Heart left ventricle (tissue), 16 donors: ENCODE data around the gene ATF6B. TPM values are rescaled to one million over a fixed set of nuclear protein-coding genes. Genes with fewer than 3 reads are reported as not detected.

Experiments
- ATAC-seq, 4 donors: fragments of 200-7000 bp; cut with Tn5 transposase; one replicate each; pipeline ENCODE4 v1.9.1; 2020 to 2022; ENCODE audit warnings: moderate library complexity in 4 of 4, mild to moderate bottlenecking in 3 of 4, moderate number of reproducible peaks in 1 of 4
- DNase-seq, 5 donors: peaks; one replicate each; pipeline ENCODE4 v3.0.0-alpha.2; 2020
- H3K27ac ChIP-seq, 12 donors: fragments of 200-600 bp; sonication (generic) in 4 of 12; one replicate each; pipeline versions ENCODE4 v1.5.0 to v1.8.0; 2016 to 2022; ENCODE audit warnings: mild to moderate bottlenecking in 2 of 12
- H3K27me3 ChIP-seq, 9 donors: fragments of 200-600 bp; sonication (generic) in 2 of 9; one replicate each; pipeline versions ENCODE4 v1.5.1 to v1.8.0; 2016 to 2022; ENCODE audit warnings: mild to moderate bottlenecking in 3 of 9
- H3K36me3 ChIP-seq, 9 donors: fragments of 200-600 bp; sonication (generic) in 2 of 9; one replicate each; pipeline versions ENCODE4 v1.5.0 to v1.8.0; 2018 to 2022; ENCODE audit warnings: mild to moderate bottlenecking in 2 of 9
- H3K4me1 ChIP-seq, 12 donors: fragments of 200-600 bp; sonication (generic) in 4 of 12; one replicate each; pipeline versions ENCODE4 v1.5.0 to v1.8.0; 2016 to 2022; ENCODE audit warnings: mild to moderate bottlenecking in 3 of 12
- H3K4me3 ChIP-seq, 12 donors: fragments of 200-600 bp; sonication (generic) in 4 of 12; one replicate each; pipeline versions ENCODE4 v1.5.0 to v1.8.0; 2017 to 2022; ENCODE audit warnings: mild to moderate bottlenecking in 9 of 12, moderate library complexity in 4 of 12
- H3K9me3 ChIP-seq, 12 donors: fragments of 200-600 bp; sonication (generic) in 4 of 12; one replicate each; pipeline versions ENCODE4 v1.5.0 to v1.8.0; 2016 to 2022; ENCODE audit warnings: mild to moderate bottlenecking in 1 of 12
- CTCF ChIP-seq, 12 donors: fragments of 200-600 bp; sonication (generic) in 4 of 12; IDR thresholded peaks; one replicate each; pipeline versions ENCODE4 v1.5.0 to v1.8.0; 2018 to 2022; ENCODE audit warnings: antibody characterized with exemption in 12 of 12, mild to moderate bottlenecking in 5 of 12
- POLR2A ChIP-seq, 2 donors: fragments of 450-650 bp; IDR thresholded peaks; one replicate each; pipeline ENCODE4 v1.6.1; 2017; ENCODE audit warnings: antibody characterized with exemption in 2 of 2, mild to moderate bottlenecking in 2 of 2, moderate library complexity in 2 of 2
- WGBS, 4 donors: extraction: QIAGEN DNeasy Blood & Tissue Kit in 2 of 4; methylation state at CpG; one replicate each; pipeline versions ENCODE4 v1.1.5 to v1.1.7; 2013 to 2018; 5-methylcytosine and 5-hydroxymethylcytosine counted together
- intact Hi-C, 10 donors: fragments of 100-400 bp; cut with DNase I; formaldehyde crosslinking; loops; one replicate each; pipeline versions ENCODE4 v1.11.1 to v1.14.2; 2022
- polyA plus RNA-seq, 2 donors: library from polyadenylated mRNA; stranded (reverse); fragments of 200-250 nt; gene quantifications; one replicate each; pipeline ENCODE4 v1.2.3, GENCODE V29; 2013
- total RNA-seq, 9 donors: library from RNA; depleted of rRNA in 2 of 9; stranded (reverse); fragments of >200 nt in 2 of 9; fragmentation: NEBNext Ultra II Directional in 3 of 9; extraction: Animal tissue kit (Norgen Biotek cat#: 25700) in 3 of 9; gene quantifications; one replicate each; pipeline versions ENCODE4 v1.1.0 to v1.2.4, GENCODE V29; 2016 to 2023
- donor health status: ischemic (EF 13 %, LVEDD 7.1; RV severe dilation, severe dysfunction).
- donor health status: healthy with polysubstance abuse.
- donor health status: DM: no; HTN: yes; CAD: no.
- donor health status: DM: no; HTN: no; CAD: no.
- donor health status: ischemic (EF 25% LVEDD 6.9; RV normal size, moderate dysfunction).
- donor health status: ischemic (EF 25% LVEDD 5.7; RV mildly dilated, moderate dysfunction).
- donor health status: healthy.
- donor health status: DM: yes; HTN: yes; CAD: no.
- donor health status: ischemic (EF 35%, LVEDD 5.7; RV mildly dilated, moderate dysfunction).
- donor health status: nonischemic (EF 11% LVEDD 7.7; RV severe dilation, severe dysfunction).
- donor health status: DM: yes; HTN: yes; CAD: no.
- donor health status: PGD.
- donor health status: ischemic (EF 29% LVEDD 5.4; RV normal size, mild dysfunction).
- donor health status: nonischemic (EF 23%, LVEDD 6.1; RV moderate dilation, normal function).

ATF6B gene
- total and polyA plus RNA-seq, 11 donors, result 11.1 to 56.8 (median 28.7) TPM

- DNase-seq (peak in 2 of 5 donors; percentile 59 to 68), ATAC-seq (peak in 1 of 4 donors; percentile 2)
- Histone ChIP-seq H3K36me3 (peaks cover 0 to 19% (median 12%) of the 10 kb centered on the region in 9 donors), H3K27ac (peak overlapping the region; percentile 3 to 95 (median 88)), H3K4me3 (peak overlapping the region in 2 of 12 donors; percentile 78 to 80), H3K9me3 (no peaks in the 10 kb centered on the region), H3K4me1 (peaks cover 10 to 82% (median 66%) of the 10 kb centered on the region in 12 donors), H3K27me3 (peaks cover 0 to 3% (median 0%) of the 10 kb centered on the region in 9 donors)
- no peak for TF ChIP-seq POLR2A (IDR thresholded peaks at IDR 0.05)
- TF ChIP-seq CTCF (IDR thresholded peaks at IDR 0.05), result no peak
- intact Hi-C loops, result loop anchor here in 4 of 10 donors (2.0 to 10.0 kb wide), 4 partner anchors 65 to 303 kb away; no protein-coding TSS in a partner anchor
- WGBS, 4 donors, result 41 to 58% (median 54%) methylated on average over 7 of the region's 7 CpGs
Observed at GRCh38 chr6:32111424-32112066, 16.5 kb downstream of the ATF6B start.

GRCh38 chr6:32110632-32111031, 17.4 kb downstream of the ATF6B start:
- DNase-seq, result peak in 3 of 5 donors; percentile 58 to 68 (median 61)
- H3K36me3 ChIP-seq, result peaks cover 0 to 10% (median 3%) of the 10 kb centered on the region in 9 donors
- peak in 3 of 4 donors; percentile 0 to 38 (median 16) for ATAC-seq
- H3K4me3 ChIP-seq, result peak overlapping the region in 8 of 12 donors; percentile 4 to 80 (median 72)
- intact Hi-C loops, result loop anchor here in 3 of 10 donors (10.0 kb wide), 3 partner anchors 66 to 304 kb away; no protein-coding TSS in a partner anchor
- peaks cover 10 to 89% (median 71%) of the 10 kb centered on the region in 12 donors for H3K4me1 ChIP-seq
- no peaks in the 10 kb centered on the region for H3K9me3 ChIP-seq
- TF ChIP-seq POLR2A (IDR thresholded peaks at IDR 0.05) (peak in 1 of 2 donors; percentile 33), CTCF (IDR thresholded peaks at IDR 0.05) (no peak)
- H3K27ac ChIP-seq, result peak overlapping the region; percentile 33 to 95 (median 88)
- WGBS, 4 donors, result 34 to 60% (median 39%) methylated on average over 7 of the region's 7 CpGs
- H3K27me3 ChIP-seq, result peaks cover 0 to 3% (median 0%) of the 10 kb centered on the region in 9 donors

- Histone ChIP-seq H3K27ac (peak overlapping the region; percentile 41 to 95 (median 88)), H3K4me1 (peaks cover 10 to 89% (median 72%) of the 10 kb centered on the region in 12 donors), H3K4me3 (peak overlapping the region in 8 of 12 donors; percentile 49 to 80 (median 72)), H3K9me3 (no peaks in the 10 kb centered on the region), H3K36me3 (peaks cover 0 to 5% (median under 1%) of the 10 kb centered on the region in 9 donors), H3K27me3 (peaks cover 0 to 3% (median 0%) of the 10 kb centered on the region in 9 donors)
- intact Hi-C loops, result loop anchor here in 3 of 10 donors (10.0 kb wide), 3 partner anchors 65 to 305 kb away; no protein-coding TSS in a partner anchor
- TF ChIP-seq POLR2A (IDR thresholded peaks at IDR 0.05), result no peak
- no peak for ATAC-seq
- 28 to 39% (median 30%) methylated on average over 6 of the region's 6 CpGs for WGBS, 4 donors
- DNase-seq, result no peak
Observed at GRCh38 chr6:32109765-32110160, 18.3 kb downstream of the ATF6B start.

- Histone ChIP-seq H3K27ac (peak within 1 kb of the TSS; percentile 72 to 95 (median 89)), H3K4me1 (peaks cover 10 to 83% (median 69%) of the 10 kb centered on the region in 12 donors), H3K36me3 (peaks cover 0 to 5% (median 0%) of the 10 kb centered on the region in 9 donors), H3K9me3 (no peaks in the 10 kb centered on the region), H3K4me3 (peak within 1 kb of the TSS; percentile 9 to 80 (median 60)), H3K27me3 (peaks cover 0 to 3% (median 0%) of the 10 kb centered on the region in 9 donors)
- WGBS, 4 donors, result 8 to 26% (median 13%) methylated on average over 11 to 12 of the region's 12 CpGs
- peak in 3 of 4 donors; percentile 27 to 50 (median 30) for ATAC-seq
- TF ChIP-seq POLR2A (IDR thresholded peaks at IDR 0.05) (no peak), CTCF (IDR thresholded peaks at IDR 0.05) (no peak)
- DNase-seq, result peak in 4 of 5 donors; percentile 60 to 72 (median 66)
- intact Hi-C loops, result no loop called here
Observed at GRCh38 chr6:32109114-32109764, 18.8 kb downstream of the ATF6B start, which contains the start of gene TNXB. TNXB (minus strand) TSS chr6:32109338; CDS start chr6:32098198, 11,140 bp downstream.
